ENCODE measurements around the gene OR56A3.
"Not testable (repeated sequence)": the region's sequence is repeated elsewhere in the genome, so short reads cannot be mapped to it uniquely, and the experiment has no call there.

Gene OR56A3

GRCh38 chr11:5933116-5933515 lies 8.9 kb upstream of the OR56A3 start:
- no peak for DNase-seq (ENCODE audit: low read depth)
- no peak for TF ChIP-seq CTCF (IDR thresholded peaks at IDR 0.05; ENCODE audit: insufficient read depth, low read depth, low read length, missing control alignments)
- H3K4me3 ChIP-seq (ENCODE audit: low read length) = no peak overlapping the region

GRCh38 chr11:5937868-5938602 lies 4.0 kb upstream of the OR56A3 start:
- DNase-seq (ENCODE audit: low read depth) = no peak
- H3K4me3 ChIP-seq (ENCODE audit: low read length) = no peak overlapping the region
- TF ChIP-seq CTCF (IDR thresholded peaks at IDR 0.05; ENCODE audit: insufficient read depth, low read depth, low read length, missing control alignments) = no peak

- TF ChIP-seq CTCF (IDR thresholded peaks at IDR 0.05; ENCODE audit: insufficient read depth, low read depth, low read length, missing control alignments) = no peak
- H3K4me3 ChIP-seq (ENCODE audit: low read length) = no peak overlapping the region
- no peak for DNase-seq (ENCODE audit: low read depth)
These were observed 3.5 kb upstream of the OR56A3 start for GRCh38 chr11:5938603-5938965.

- no peak for TF ChIP-seq CTCF (IDR thresholded peaks at IDR 0.05; ENCODE audit: insufficient read depth, low read depth, low read length, missing control alignments)
- no peak for DNase-seq (ENCODE audit: low read depth)
- H3K4me3 ChIP-seq (ENCODE audit: low read length) = no peak overlapping the region
These were observed 1.3 kb upstream of the OR56A3 start for GRCh38 chr11:5940748-5941147.

GRCh38 chr11:5955586-5955985 lies 13.5 kb downstream of the OR56A3 start:
- no peak overlapping the region for H3K4me3 ChIP-seq (ENCODE audit: low read length)
- no peak for TF ChIP-seq CTCF (IDR thresholded peaks at IDR 0.05; ENCODE audit: insufficient read depth, low read depth, low read length, missing control alignments)
- no peak for DNase-seq (ENCODE audit: low read depth)

GRCh38 chr11:5960704-5961320 lies 18.8 kb downstream of the OR56A3 start:
- H3K4me3 ChIP-seq (ENCODE audit: low read length); DNase-seq (ENCODE audit: low read depth): not testable (repeated sequence)

GRCh38 chr11:5966958-5967357 lies 24.9 kb downstream of the OR56A3 start:
- TF ChIP-seq CTCF (IDR thresholded peaks at IDR 0.05; ENCODE audit: insufficient read depth, low read depth, low read length, missing control alignments) = no peak
- no peak for DNase-seq (ENCODE audit: low read depth)
- no peak overlapping the region for H3K4me3 ChIP-seq (ENCODE audit: low read length)
